ENCODE results near the gene ZSWIM9.

GRCh38 chr19:48171710-48172109, 1.2 kb downstream of the ZSWIM9 start:
- TF ChIP-seq, protein P1, sequence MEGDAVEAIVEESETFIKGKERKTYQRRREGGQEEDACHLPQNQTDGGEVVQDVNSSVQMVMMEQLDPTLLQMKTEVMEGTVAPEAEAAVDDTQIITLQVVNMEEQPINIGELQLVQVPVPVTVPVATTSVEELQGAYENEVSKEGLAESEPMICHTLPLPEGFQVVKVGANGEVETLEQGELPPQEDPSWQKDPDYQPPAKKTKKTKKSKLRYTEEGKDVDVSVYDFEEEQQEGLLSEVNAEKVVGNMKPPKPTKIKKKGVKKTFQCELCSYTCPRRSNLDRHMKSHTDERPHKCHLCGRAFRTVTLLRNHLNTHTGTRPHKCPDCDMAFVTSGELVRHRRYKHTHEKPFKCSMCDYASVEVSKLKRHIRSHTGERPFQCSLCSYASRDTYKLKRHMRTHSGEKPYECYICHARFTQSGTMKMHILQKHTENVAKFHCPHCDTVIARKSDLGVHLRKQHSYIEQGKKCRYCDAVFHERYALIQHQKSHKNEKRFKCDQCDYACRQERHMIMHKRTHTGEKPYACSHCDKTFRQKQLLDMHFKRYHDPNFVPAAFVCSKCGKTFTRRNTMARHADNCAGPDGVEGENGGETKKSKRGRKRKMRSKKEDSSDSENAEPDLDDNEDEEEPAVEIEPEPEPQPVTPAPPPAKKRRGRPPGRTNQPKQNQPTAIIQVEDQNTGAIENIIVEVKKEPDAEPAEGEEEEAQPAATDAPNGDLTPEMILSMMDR (IDR thresholded peaks at IDR 0.05), result no peak
- TF ChIP-seq POLR2AphosphoS5 (IDR thresholded peaks at IDR 0.05; ENCODE audit: low read depth, low read length), result no peak
- no peak for TF ChIP-seq YY1 (IDR thresholded peaks at IDR 0.05; ENCODE audit: low read depth)
- no peak for TF ChIP-seq FOSL2 (IDR thresholded peaks at IDR 0.05; ENCODE audit: borderline replicate concordance, low read depth)
- TF ChIP-seq EP300 (IDR thresholded peaks at IDR 0.05; ENCODE audit: borderline replicate concordance in 1 of 2, low read depth in 1 of 2, low read length in 1 of 2), result no peak
- TF ChIP-seq ELF1 (IDR thresholded peaks at IDR 0.05), result no peak
- TF ChIP-seq JUND (IDR thresholded peaks at IDR 0.05), result no peak
- TF ChIP-seq, protein P2, sequence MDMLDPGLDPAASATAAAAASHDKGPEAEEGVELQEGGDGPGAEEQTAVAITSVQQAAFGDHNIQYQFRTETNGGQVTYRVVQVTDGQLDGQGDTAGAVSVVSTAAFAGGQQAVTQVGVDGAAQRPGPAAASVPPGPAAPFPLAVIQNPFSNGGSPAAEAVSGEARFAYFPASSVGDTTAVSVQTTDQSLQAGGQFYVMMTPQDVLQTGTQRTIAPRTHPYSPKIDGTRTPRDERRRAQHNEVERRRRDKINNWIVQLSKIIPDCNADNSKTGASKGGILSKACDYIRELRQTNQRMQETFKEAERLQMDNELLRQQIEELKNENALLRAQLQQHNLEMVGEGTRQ (IDR thresholded peaks at IDR 0.05; ENCODE audit: borderline replicate concordance, low read depth, low read length), result no peak

Data from SK-N-SH (cell line).